ENCODE results near the gene TNFAIP3.

Gene TNFAIP3

GRCh38 chr6:137921823-137922222 lies 54.8 kb downstream of the TNFAIP3 start:
- no peak for DNase-seq (ENCODE audit: low read depth in 2 of 2)

DNA sequence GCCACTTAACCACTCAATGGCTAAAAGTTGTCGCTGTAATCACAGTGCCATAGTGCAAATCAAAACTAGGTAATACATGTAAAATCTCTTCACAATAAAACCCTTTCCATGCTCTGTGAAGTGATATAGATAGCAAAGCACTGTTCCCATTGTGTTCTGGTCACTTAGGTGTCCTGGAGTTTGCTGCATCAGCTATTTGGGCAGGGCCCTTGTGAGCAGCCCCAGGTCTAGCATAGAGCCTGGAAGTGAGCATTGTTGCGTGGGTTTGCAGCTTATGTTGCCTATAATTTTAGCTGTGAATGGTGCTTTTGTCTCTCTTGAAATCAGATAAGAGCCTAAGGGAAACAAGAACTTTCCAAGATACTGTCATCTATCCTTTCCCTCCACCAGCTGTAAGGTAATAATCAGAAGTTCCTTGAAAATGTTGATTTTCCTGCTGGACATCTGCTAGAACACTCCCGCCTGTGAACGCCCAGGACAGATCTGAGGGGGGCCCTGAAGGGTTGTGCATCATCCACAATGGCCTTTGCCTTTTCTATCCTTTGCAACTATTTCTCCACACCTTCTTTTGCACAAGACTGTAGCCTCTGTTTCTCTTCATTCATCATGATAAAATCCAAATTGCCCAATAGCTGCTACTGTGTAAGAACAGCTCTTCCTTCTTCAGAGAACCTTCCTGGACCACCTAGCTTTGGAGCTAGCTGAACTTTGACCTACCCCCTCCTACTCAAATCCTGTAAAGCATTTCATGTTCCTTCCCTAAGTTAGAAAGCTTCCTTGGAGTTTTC lies 57.0 kb downstream of the TNFAIP3 start:
- DNase-seq (ENCODE audit: low read depth in 2 of 2) = no peak

- DNase-seq (ENCODE audit: low read depth in 2 of 2) = no peak
Measured at GRCh38 chr6:137925141-137925698, 58.2 kb downstream of the TNFAIP3 start.

DNA sequence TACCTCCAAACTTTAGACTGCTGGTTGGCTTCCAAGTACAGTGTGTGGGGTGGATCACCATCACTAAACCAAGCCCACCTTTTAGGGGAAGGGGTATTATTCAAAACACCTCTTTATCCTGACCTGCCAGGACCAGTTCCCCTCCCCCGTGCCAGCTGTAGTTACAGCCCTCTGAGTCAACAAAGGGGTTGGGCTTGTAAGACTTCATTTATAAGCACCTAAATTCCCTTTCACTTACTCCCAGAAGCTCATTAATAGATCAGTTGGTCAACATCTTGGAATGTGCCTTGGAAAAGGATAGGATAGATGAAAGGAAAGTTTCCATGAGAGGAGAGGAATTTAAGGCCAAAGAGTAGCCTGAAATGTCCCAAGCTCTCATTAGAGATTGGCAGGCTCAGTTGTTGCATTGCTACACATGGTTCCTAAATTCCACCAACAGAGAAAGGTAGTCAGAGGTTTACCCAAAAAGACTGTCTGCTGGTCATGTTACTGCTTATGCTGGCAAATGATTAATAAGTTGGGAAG lies 59.2 kb downstream of the TNFAIP3 start:
- peak; percentile 86 to 87 for DNase-seq (ENCODE audit: low read depth in 2 of 2)

DNA sequence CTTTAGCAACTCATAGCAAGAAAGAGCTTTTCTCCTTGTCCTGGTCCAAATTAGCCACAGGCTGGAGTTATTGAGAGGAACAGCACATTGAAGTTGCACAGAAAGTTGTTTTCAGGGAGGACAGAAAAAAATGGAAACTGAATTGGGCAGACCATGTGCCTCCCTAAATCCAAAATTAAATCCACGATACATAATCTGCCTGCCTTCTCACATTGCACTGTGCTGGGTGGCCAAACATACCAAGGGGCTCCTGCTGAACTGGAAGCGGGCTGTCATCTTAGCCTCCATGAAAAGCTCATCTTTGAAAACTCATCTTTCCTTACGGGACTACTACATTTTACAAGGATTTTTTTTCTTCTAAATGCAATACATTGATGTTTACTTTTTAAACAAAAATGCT lies 59.9 kb downstream of the TNFAIP3 start:
- no peak for DNase-seq (ENCODE audit: low read depth in 2 of 2)

GRCh38 chr6:137927777-137928218 lies 60.7 kb downstream of the TNFAIP3 start:
- no peak for DNase-seq (ENCODE audit: low read depth in 2 of 2)

DNA sequence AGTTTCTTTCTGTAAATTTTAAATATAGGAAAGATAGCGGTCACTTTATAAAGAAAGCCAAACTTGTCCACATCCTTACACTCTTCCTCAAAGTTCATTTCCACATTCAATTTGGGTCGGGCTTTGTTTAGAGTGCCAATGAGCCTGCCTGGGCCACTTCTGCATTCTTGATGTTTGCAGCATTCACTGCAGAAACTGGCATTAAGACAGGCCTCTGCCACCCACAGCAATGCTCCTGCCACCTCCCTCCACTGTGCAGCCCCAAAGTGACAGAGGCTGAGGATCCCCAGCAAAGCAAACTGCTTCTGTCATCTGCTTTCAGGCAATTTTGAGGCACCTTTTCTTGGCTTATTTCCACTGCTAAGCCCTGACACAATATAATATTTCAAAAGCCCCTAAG lies 61.2 kb downstream of the TNFAIP3 start:
- DNase-seq (ENCODE audit: low read depth in 2 of 2) = no peak

GRCh38 chr6:137931849-137932465 lies 64.9 kb downstream of the TNFAIP3 start:
- DNase-seq (ENCODE audit: low read depth in 2 of 2) = no peak
